Right lobe of liver (tissue), 6 donors: ENCODE results near the gene DYNLT2. TPM values are rescaled to one million over a fixed set of nuclear protein-coding genes. Genes with fewer than 3 reads are reported as not detected.

Source experiments
- ATAC-seq, 4 donors: fragments of 200-7000 bp; cut with Tn5 transposase; one replicate each; pipeline ENCODE4 v1.9.1; 2020; ENCODE audit warnings: mild to moderate bottlenecking in 4 of 4, moderate library complexity in 4 of 4
- DNase-seq, 3 donors: peaks; one replicate each; pipeline ENCODE4 v3.0.0-alpha.2; 2020
- H3K27ac ChIP-seq, 3 donors: fragments of 200-600 bp; one replicate each; pipeline ENCODE4 v1.8.0; 2022
- H3K27me3 ChIP-seq, 2 donors: fragments of 200-600 bp; one replicate each; pipeline ENCODE4 v1.8.0; 2022
- H3K36me3 ChIP-seq, 4 donors: fragments of 200-600 bp; sonication (generic) in 1 of 4; one replicate each; pipeline versions ENCODE4 v1.5.1 to v1.8.0; 2017 to 2022; ENCODE audit warnings: control low read depth in 1 of 4
- H3K4me1 ChIP-seq, 4 donors: fragments of 200-600 bp; sonication (generic) in 1 of 4; one replicate each; pipeline versions ENCODE4 v1.5.1 to v1.8.0; 2017 to 2022; ENCODE audit warnings: control low read depth in 1 of 4
- H3K4me3 ChIP-seq, 3 donors: fragments of 200-600 bp; one replicate each; pipeline ENCODE4 v1.8.0; 2022
- H3K9me3 ChIP-seq, 4 donors: fragments of 200-600 bp; sonication (generic) in 1 of 4; one replicate each; pipeline versions ENCODE4 v1.5.1 to v1.8.0; 2017 to 2022; ENCODE audit warnings: control low read depth in 1 of 4
- CTCF ChIP-seq, 4 donors: fragments of 200-600 bp in 3 of 4; fragments of 450-650 bp in 1 of 4; IDR thresholded peaks; one replicate each; pipeline versions ENCODE4 v1.5.1 to v1.8.0; 2016 to 2022; ENCODE audit warnings: antibody characterized with exemption in 4 of 4, mild to moderate bottlenecking in 2 of 4
- POLR2A ChIP-seq: fragments of 450-650 bp; IDR thresholded peaks from one replicate; pipeline ENCODE4 v1.6.1; 2017; ENCODE audit warnings: antibody characterized with exemption, mild to moderate bottlenecking
- WGBS: methylation state at CpG from one replicate; pipeline ENCODE4 v1.1.6; 2018; ENCODE audit warnings: low coverage, low lambda C conversion rate; ENCODE audit not compliant: insufficient coverage; ENCODE audit errors: missing lambda C conversion rate; 5-methylcytosine and 5-hydroxymethylcytosine counted together
- intact Hi-C, 2 donors: fragments of 100-400 bp; cut with DNase I; formaldehyde crosslinking; loops; one replicate each; pipeline versions ENCODE4 v1.11.2 to v1.14.1; 2022
- total RNA-seq, 6 experiments: library from RNA; depleted of rRNA in 2 of 6; stranded (reverse); fragments of >200 nt in 2 of 6; fragmentation: NEBNext Ultra II Directional in 3 of 6; extraction: Animal tissue kit (Norgen Biotek cat#: 25700) in 3 of 6; gene quantifications; one replicate each; pipeline versions ENCODE4 v1.1.0 to v1.2.4, GENCODE V29; 2016 to 2023
- donor health status: DM: no; HTN: yes; CAD: no.
- donor health status: DM: no; HTN: no; CAD: no.
- donor health status: DM: no; HTN: no; CAD: no.
- donor health status: DM: no; HTN: yes; CAD: no.
- donor health status: DM: no; HTN: yes; CAD: no.

The DYNLT2 gene
- total RNA-seq, 6 experiments from 2014 or later: 0.43 to 0.82 (median 0.68) TPM

GRCh38 chr6:169695131-169695530 is 56.2 kb downstream of the DYNLT2 start:
- intact Hi-C loops: no loop called here
- H3K4me3 ChIP-seq: no peak overlapping the region
- TF ChIP-seq CTCF (IDR thresholded peaks at IDR 0.05): no peak
- no peak for TF ChIP-seq POLR2A
- WGBS: 82% methylated on average over 2 of the region's 5 CpGs
- no peaks in the 10 kb centered on the region for H3K36me3 ChIP-seq
- DNase-seq (no peak), ATAC-seq (no peak)
- H3K4me1 ChIP-seq: peaks cover 0 to under 1% (median 0%) of the 10 kb centered on the region in 4 donors
- H3K9me3 ChIP-seq: no peaks in the 10 kb centered on the region
- no peak overlapping the region for H3K27ac ChIP-seq
- H3K27me3 ChIP-seq: no peaks in the 10 kb centered on the region

GRCh38 chr6:169692516-169692915 is 58.9 kb downstream of the DYNLT2 start:
- no peak overlapping the region for H3K27ac ChIP-seq
- H3K9me3 ChIP-seq: no peaks in the 10 kb centered on the region
- H3K4me3 ChIP-seq: no peak overlapping the region
- no peak for DNase-seq
- 90% methylated on average over 2 of the region's 3 CpGs for WGBS
- TF ChIP-seq POLR2A: no peak
- no peak for TF ChIP-seq CTCF (IDR thresholded peaks at IDR 0.05)
- H3K27me3 ChIP-seq: no peaks in the 10 kb centered on the region
- intact Hi-C loops: no loop called here
- ATAC-seq: no peak
- no peaks in the 10 kb centered on the region for H3K4me1 ChIP-seq
- H3K36me3 ChIP-seq: peaks cover 0 to under 1% (median 0%) of the 10 kb centered on the region in 4 donors

DNA sequence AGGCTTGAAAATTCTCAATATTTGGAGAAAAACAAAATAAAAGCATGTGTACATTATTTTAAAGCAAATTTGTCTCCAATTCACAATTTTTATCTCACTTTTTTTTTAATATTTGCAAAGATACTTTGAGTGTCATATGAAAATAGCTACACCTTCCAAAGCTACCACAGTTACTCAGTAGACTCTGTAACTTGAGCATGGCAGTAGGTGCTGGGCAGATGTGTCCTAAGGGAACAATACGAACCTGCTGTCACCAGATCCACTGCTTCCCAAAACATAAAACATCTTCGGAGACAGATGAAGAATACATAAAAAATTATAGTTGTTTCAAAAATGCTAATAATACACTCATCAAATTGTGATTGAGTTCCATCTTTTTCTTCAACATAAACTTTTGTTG is 60.1 kb downstream of the DYNLT2 start:
- intact Hi-C loops: no loop called here
- TF ChIP-seq CTCF (IDR thresholded peaks at IDR 0.05): no peak
- no peak for TF ChIP-seq POLR2A
- Histone ChIP-seq H3K27ac (no peak overlapping the region), H3K27me3 (no peaks in the 10 kb centered on the region), H3K9me3 (peaks cover 0 to 2% (median 0%) of the 10 kb centered on the region in 4 donors), H3K36me3 (peaks cover 0 to 5% (median 0%) of the 10 kb centered on the region in 4 donors), H3K4me3 (no peak overlapping the region), H3K4me1 (no peaks in the 10 kb centered on the region)
- 100% methylated on average over 2 of the region's 2 CpGs for WGBS
- ATAC-seq (no peak), DNase-seq (no peak)

Other genes starting within 250 kb of the DYNLT2 start
- 10 to 100 TPM in 5 of 6 experiments, 1 to 10 TPM in 1; 8.2 to 26.8 (median 12.7) TPM for gene WDR27, start 49.5 kb downstream of the DYNLT2 start, total RNA-seq
- 10 to 100 TPM; 17.2 to 38.2 (median 22.6) TPM for gene C6orf120, start 49.4 kb downstream of the DYNLT2 start, total RNA-seq
- 10 to 100 TPM; 19.9 to 31.4 (median 25.0) TPM for gene PHF10, start 27.1 kb downstream of the DYNLT2 start, total RNA-seq
- gene ERMARD, start 50 bp upstream of the DYNLT2 start, total RNA-seq: 10 to 100 TPM; 11.1 to 24.4 (median 15.2) TPM